GM06990 (cell line): ENCODE measurements around the gene ABCF3.

Source experiments
- DNase-seq: peaks from one replicate; pipeline ENCODE4 v3.0.0-alpha.2; 2011; ENCODE audit not compliant: insufficient read length; ENCODE audit errors: extremely low read depth
- H3K27me3 ChIP-seq: replicated peaks from 2 replicates; pipeline ENCODE4 v1.6.0; 2011; ENCODE audit warnings: low read length; ENCODE audit not compliant: control insufficient read depth, insufficient read depth
- H3K36me3 ChIP-seq: 2 replicates; pipeline ENCODE4 v1.5.1; 2011; ENCODE audit warnings: low read length; ENCODE audit not compliant: control insufficient read depth, insufficient read depth
- H3K4me3 ChIP-seq: replicated peaks from 2 replicates; pipeline ENCODE4 v1.5.1; 2011; ENCODE audit warnings: low read depth, mild to moderate bottlenecking, control low read depth, low read length
- CTCF ChIP-seq: IDR thresholded peaks from 2 replicates; pipeline ENCODE4 v1.5.1; 2011; ENCODE audit warnings: low read length, control low read depth, mild to moderate bottlenecking, inconsistent platforms; ENCODE audit not compliant: insufficient read depth, poor library complexity, severe bottlenecking

Gene ABCF3

GRCh38 chr3:184174646-184175492, 11.1 kb upstream of the ABCF3 start, which contains the start of gene AP2M1:
TSS of gene AP2M1 (plus strand) at chr3:184174855. CDS start at chr3:184176994, 2,139 bp downstream.
- peak; percentile 98 for DNase-seq
- Histone ChIP-seq H3K36me3 (peaks cover 29% of the 10 kb centered on the region), H3K4me3 (peak within 1 kb of the TSS; percentile 82), H3K27me3 (no peaks in the 10 kb centered on the region)
- TF ChIP-seq CTCF, result peak; percentile 19

GRCh38 chr3:184175506-184175905, 10.5 kb upstream of the ABCF3 start:
- Histone ChIP-seq H3K27me3 (no peaks in the 10 kb centered on the region), H3K36me3 (peaks cover 35% of the 10 kb centered on the region), H3K4me3 (peak overlapping the region; percentile 82)
- TF ChIP-seq CTCF, result no peak
- no peak for DNase-seq

- peaks cover 40% of the 10 kb centered on the region for H3K36me3 ChIP-seq
- no peak for TF ChIP-seq CTCF
Measured at GRCh38 chr3:184175981-184176376, 10.0 kb upstream of the ABCF3 start.

GRCh38 chr3:184176377-184177330, 9.3 kb upstream of the ABCF3 start:
- TF ChIP-seq CTCF, result no peak
- Histone ChIP-seq H3K27me3 (no peaks in the 10 kb centered on the region), H3K36me3 (peaks cover 41% of the 10 kb centered on the region), H3K4me3 (peak overlapping the region; percentile 82)
- no peak for DNase-seq

More at GRCh38 chr3:184175981-184176376, 10.0 kb upstream of the ABCF3 start:
- DNase-seq, result no peak
- Histone ChIP-seq H3K27me3 (no peaks in the 10 kb centered on the region), H3K4me3 (peak overlapping the region; percentile 82)

- peaks cover 44% of the 10 kb centered on the region for H3K36me3 ChIP-seq
- no peak overlapping the region for H3K4me3 ChIP-seq
- no peak for TF ChIP-seq CTCF
- no peak for DNase-seq
- H3K27me3 ChIP-seq, result no peaks in the 10 kb centered on the region
Measured at GRCh38 chr3:184177331-184177731, 8.7 kb upstream of the ABCF3 start.
